ENCODE results near the gene CUL9.

CUL9 gene

GRCh38 chr6:43240950-43241349 is 59.0 kb downstream of the CUL9 start:
- Histone ChIP-seq H3K4me1 (ENCODE audit: insufficient read depth, low read length, severe bottlenecking) (no peaks in the 10 kb centered on the region), H3K36me3 (ENCODE audit: insufficient read depth, low read length) (no peaks in the 10 kb centered on the region; the same call in 1 of the 2 replicates), H3K4me2 (ENCODE audit: low read length) (no peak overlapping the region), H3K79me2 (ENCODE audit: insufficient read depth, low read length) (no peaks in the 10 kb centered on the region), H4K20me1 (ENCODE audit: insufficient read depth, low read length) (no peaks in the 10 kb centered on the region), H3K4me3 (ENCODE audit: low read depth, low read length, poor library complexity, severe bottlenecking) (no peak overlapping the region), H2AFZ (ENCODE audit: low read length) (no peak overlapping the region), H3K9me3 (ENCODE audit: low read length) (peaks cover 3% of the 10 kb centered on the region; the same call in 1 of the 2 replicates), H3K27me3 (ENCODE audit: insufficient read depth, low read length) (peaks cover 2% of the 10 kb centered on the region; the same call in 1 of the 2 replicates), H3F3A (ENCODE audit: insufficient read depth, low read length) (no peaks in the 10 kb centered on the region), H3K9me2 (ENCODE audit: low read depth, low read length) (no peaks in the 10 kb centered on the region), H3K9ac (ENCODE audit: low read length) (no peak overlapping the region), H3K27ac (ENCODE audit: low read depth, low read length, poor library complexity, severe bottlenecking) (no peak overlapping the region)
- TF ChIP-seq, protein P1, sequence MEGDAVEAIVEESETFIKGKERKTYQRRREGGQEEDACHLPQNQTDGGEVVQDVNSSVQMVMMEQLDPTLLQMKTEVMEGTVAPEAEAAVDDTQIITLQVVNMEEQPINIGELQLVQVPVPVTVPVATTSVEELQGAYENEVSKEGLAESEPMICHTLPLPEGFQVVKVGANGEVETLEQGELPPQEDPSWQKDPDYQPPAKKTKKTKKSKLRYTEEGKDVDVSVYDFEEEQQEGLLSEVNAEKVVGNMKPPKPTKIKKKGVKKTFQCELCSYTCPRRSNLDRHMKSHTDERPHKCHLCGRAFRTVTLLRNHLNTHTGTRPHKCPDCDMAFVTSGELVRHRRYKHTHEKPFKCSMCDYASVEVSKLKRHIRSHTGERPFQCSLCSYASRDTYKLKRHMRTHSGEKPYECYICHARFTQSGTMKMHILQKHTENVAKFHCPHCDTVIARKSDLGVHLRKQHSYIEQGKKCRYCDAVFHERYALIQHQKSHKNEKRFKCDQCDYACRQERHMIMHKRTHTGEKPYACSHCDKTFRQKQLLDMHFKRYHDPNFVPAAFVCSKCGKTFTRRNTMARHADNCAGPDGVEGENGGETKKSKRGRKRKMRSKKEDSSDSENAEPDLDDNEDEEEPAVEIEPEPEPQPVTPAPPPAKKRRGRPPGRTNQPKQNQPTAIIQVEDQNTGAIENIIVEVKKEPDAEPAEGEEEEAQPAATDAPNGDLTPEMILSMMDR (IDR thresholded peaks at IDR 0.05; ENCODE audit: low read length): no peak
- no peak for TF ChIP-seq EZH2 (IDR thresholded peaks at IDR 0.05; ENCODE audit: borderline replicate concordance, low read length)

GRCh38 chr6:43241446-43241845 is 59.5 kb downstream of the CUL9 start:
- Histone ChIP-seq H3K27me3 (ENCODE audit: insufficient read depth, low read length) (peaks cover 5% of the 10 kb centered on the region; the same call in 1 of the 2 replicates), H3K36me3 (ENCODE audit: insufficient read depth, low read length) (no peaks in the 10 kb centered on the region; the same call in 1 of the 2 replicates), H3K4me1 (ENCODE audit: insufficient read depth, low read length, severe bottlenecking) (peaks cover 3% of the 10 kb centered on the region), H3K4me3 (ENCODE audit: low read depth, low read length, poor library complexity, severe bottlenecking) (no peak overlapping the region), H3K4me2 (ENCODE audit: low read length) (no peak overlapping the region), H3K9me2 (ENCODE audit: low read depth, low read length) (no peaks in the 10 kb centered on the region), H3K79me2 (ENCODE audit: insufficient read depth, low read length) (no peaks in the 10 kb centered on the region), H2AFZ (ENCODE audit: low read length) (no peak overlapping the region), H3K9me3 (ENCODE audit: low read length) (peaks cover 3% of the 10 kb centered on the region; the same call in 1 of the 2 replicates), H4K20me1 (ENCODE audit: insufficient read depth, low read length) (no peaks in the 10 kb centered on the region), H3K27ac (ENCODE audit: low read depth, low read length, poor library complexity, severe bottlenecking) (no peak overlapping the region), H3K9ac (ENCODE audit: low read length) (no peak overlapping the region), H3F3A (ENCODE audit: insufficient read depth, low read length) (no peaks in the 10 kb centered on the region)
- TF ChIP-seq, protein P1 (IDR thresholded peaks at IDR 0.05; ENCODE audit: low read length): no peak
- no peak for TF ChIP-seq EZH2 (IDR thresholded peaks at IDR 0.05; ENCODE audit: borderline replicate concordance, low read length)

GRCh38 chr6:43242908-43243663 is 61.1 kb downstream of the CUL9 start, which contains the start of gene TTBK1:
TSS of gene TTBK1 (plus strand) at chr6:43243481. CDS start at chr6:43246661, 3,180 bp downstream.
- peak within 1 kb of the TSS; percentile 34 for H3K4me3 ChIP-seq (ENCODE audit: low read depth, low read length, poor library complexity, severe bottlenecking)
- H4K20me1 ChIP-seq (ENCODE audit: insufficient read depth, low read length): no peaks in the 10 kb centered on the region
- peaks cover 3% of the 10 kb centered on the region; the same call in 1 of the 2 replicates for H3K9me3 ChIP-seq (ENCODE audit: low read length)
- H3K4me1 ChIP-seq (ENCODE audit: insufficient read depth, low read length, severe bottlenecking): peaks cover 13% of the 10 kb centered on the region
- no peak within 1 kb of the TSS for H2AFZ ChIP-seq (ENCODE audit: low read length)
- TF ChIP-seq, protein P1 (IDR thresholded peaks at IDR 0.05; ENCODE audit: low read length): no peak
- TF ChIP-seq EZH2 (IDR thresholded peaks at IDR 0.05; ENCODE audit: borderline replicate concordance, low read length): no peak
- no peak within 1 kb of the TSS for H3K27ac ChIP-seq (ENCODE audit: low read depth, low read length, poor library complexity, severe bottlenecking)
- no peaks in the 10 kb centered on the region for H3K9me2 ChIP-seq (ENCODE audit: low read depth, low read length)
- no peaks in the 10 kb centered on the region for H3F3A ChIP-seq (ENCODE audit: insufficient read depth, low read length)
- H3K79me2 ChIP-seq (ENCODE audit: insufficient read depth, low read length): no peaks in the 10 kb centered on the region
- peaks cover 5% of the 10 kb centered on the region; the same call in 1 of the 2 replicates for H3K27me3 ChIP-seq (ENCODE audit: insufficient read depth, low read length)
- peak within 1 kb of the TSS; percentile 36; the same call in 1 of the 2 replicates for H3K4me2 ChIP-seq (ENCODE audit: low read length)
- H3K9ac ChIP-seq (ENCODE audit: low read length): no peak within 1 kb of the TSS
- H3K36me3 ChIP-seq (ENCODE audit: insufficient read depth, low read length): no peaks in the 10 kb centered on the region; the same call in 1 of the 2 replicates
